OCI-LY7 (cell line): Measurements from ENCODE around the gene OTOF. TPM values are rescaled to one million over a fixed set of nuclear protein-coding genes. Genes with fewer than 3 reads are reported as not detected.

ENCODE experiments used
- BruUV-seq: library from RNA; stranded (reverse); fragments of 400-500 nt; replicated peaks from 2 replicates; lab custom pipeline; 2021; lab: Mats Ljungman, UMichigan
- CTCF ChIA-PET: fragments of 300-600 bp; sonication (Branson Sonifier 250); formaldehyde crosslinking; loops from one replicate; lab custom pipeline; 2022; ENCODE audit warnings: antibody characterized with exemption; ENCODE audit not compliant: unreplicated experiment; lab: Charles Lee
- POLR2A ChIA-PET: fragments of 300-600 bp; sonication (Branson Sonifier 250); formaldehyde crosslinking; loops from one replicate; lab custom pipeline; 2022; ENCODE audit warnings: antibody characterized with exemption; lab: Charles Lee
- DNase-seq: peaks from one replicate; pipeline ENCODE4 v3.0.0-alpha.2; 2015; ENCODE audit warnings: low spot score
- H2AFZ ChIP-seq: fragments of 200-600 bp; sonication (generic), shearing (Covaris generic); 2 replicates; pipeline ENCODE4 v1.6.1; 2014; ENCODE audit warnings: mild to moderate bottlenecking, antibody characterized with exemption, low read length, moderate library complexity
- H3K27ac ChIP-seq: fragments of 200-600 bp; sonication (generic); 2 replicates; pipeline ENCODE4 v1.5.1; 2014; ENCODE audit warnings: mixed run types, low read depth, mild to moderate bottlenecking, moderate library complexity, low read length, inconsistent platforms; ENCODE audit not compliant: poor library complexity, severe bottlenecking
- H3K36me3 ChIP-seq: fragments of 200-600 bp; sonication (generic); 2 replicates; pipeline ENCODE4 v1.6.1; 2014; ENCODE audit warnings: mild to moderate bottlenecking, antibody characterized with exemption, low read length, moderate library complexity, mixed read lengths; ENCODE audit not compliant: insufficient read depth
- H3K4me1 ChIP-seq: fragments of 200-600 bp; sonication (generic); 2 replicates; pipeline ENCODE4 v1.5.1; 2014; ENCODE audit warnings: mild to moderate bottlenecking, low read length; ENCODE audit not compliant: insufficient read depth, poor library complexity, severe bottlenecking
- H3K4me2 ChIP-seq: fragments of 200-600 bp; sonication (generic); 2 replicates; pipeline ENCODE4 v1.6.1; 2014; ENCODE audit warnings: mild to moderate bottlenecking, low read length
- H3K4me3 ChIP-seq: fragments of 200-600 bp; sonication (generic); 2 replicates; pipeline ENCODE4 v1.5.1; 2014; ENCODE audit warnings: mild to moderate bottlenecking, low read depth, low read length; ENCODE audit not compliant: poor library complexity, severe bottlenecking
- H3K79me2 ChIP-seq: fragments of 200-600 bp; sonication (generic); 2 replicates; pipeline ENCODE4 v1.6.1; 2016; ENCODE audit warnings: low read depth, mild to moderate bottlenecking, low read length, moderate library complexity, mixed read lengths; ENCODE audit not compliant: insufficient read depth
- H3K9me2 ChIP-seq: fragments of 200-600 bp; sonication (generic); 2 replicates; pipeline ENCODE4 v1.6.1; 2016; ENCODE audit warnings: mild to moderate bottlenecking, low read length, mixed read lengths; ENCODE audit not compliant: insufficient read depth
- H3K9me3 ChIP-seq: fragments of 200-600 bp; sonication (generic); 2 replicates; pipeline ENCODE4 v1.6.1; 2014; ENCODE audit warnings: mild to moderate bottlenecking, mixed run types, low read length, mixed read lengths
- H4K20me1 ChIP-seq: fragments of 200-600 bp; sonication (generic); 2 replicates; pipeline ENCODE4 v1.6.1; 2014; ENCODE audit warnings: mild to moderate bottlenecking, antibody characterized with exemption, low read length, moderate library complexity, mixed read lengths; ENCODE audit not compliant: insufficient read depth
- EZH2phosphoT487 ChIP-seq: fragments of 200-600 bp; sonication (generic); IDR thresholded peaks from 2 replicates; pipeline ENCODE4 v1.6.1; 2018; ENCODE audit warnings: low read depth, borderline replicate concordance, mild to moderate bottlenecking, mixed run types, antibody characterized with exemption, low read length, moderate library complexity, mixed read lengths
- intact Hi-C: fragments of 100-400 bp; cut with micrococcal nuclease; formaldehyde crosslinking; loops from one replicate; pipeline ENCODE4 v1.10.0; 2022; ENCODE audit not compliant: unreplicated experiment
- total RNA-seq, 2 experiments: library from RNA; depleted of rRNA in 1 of 2; stranded (reverse); fragments of >200 nt in 1 of 2; shearing (Covaris generic) in 1 of 2; gene quantifications; 2 replicates each; pipeline ENCODE4 v1.2.3, GENCODE V29; 2014 to 2022
- TF ChIP-seq, protein P1 (sequence below): fragments of 200-600 bp; sonication (generic); conservative IDR thresholded peaks from 2 replicates; pipeline ENCODE4 v1.5.1; 2014; ENCODE audit warnings: mild to moderate bottlenecking, antibody characterized with exemption, low read length, moderate library complexity, mixed read lengths

OTOF gene
- total RNA-seq, 2 experiments from 2014 or later: not detected

DNA sequence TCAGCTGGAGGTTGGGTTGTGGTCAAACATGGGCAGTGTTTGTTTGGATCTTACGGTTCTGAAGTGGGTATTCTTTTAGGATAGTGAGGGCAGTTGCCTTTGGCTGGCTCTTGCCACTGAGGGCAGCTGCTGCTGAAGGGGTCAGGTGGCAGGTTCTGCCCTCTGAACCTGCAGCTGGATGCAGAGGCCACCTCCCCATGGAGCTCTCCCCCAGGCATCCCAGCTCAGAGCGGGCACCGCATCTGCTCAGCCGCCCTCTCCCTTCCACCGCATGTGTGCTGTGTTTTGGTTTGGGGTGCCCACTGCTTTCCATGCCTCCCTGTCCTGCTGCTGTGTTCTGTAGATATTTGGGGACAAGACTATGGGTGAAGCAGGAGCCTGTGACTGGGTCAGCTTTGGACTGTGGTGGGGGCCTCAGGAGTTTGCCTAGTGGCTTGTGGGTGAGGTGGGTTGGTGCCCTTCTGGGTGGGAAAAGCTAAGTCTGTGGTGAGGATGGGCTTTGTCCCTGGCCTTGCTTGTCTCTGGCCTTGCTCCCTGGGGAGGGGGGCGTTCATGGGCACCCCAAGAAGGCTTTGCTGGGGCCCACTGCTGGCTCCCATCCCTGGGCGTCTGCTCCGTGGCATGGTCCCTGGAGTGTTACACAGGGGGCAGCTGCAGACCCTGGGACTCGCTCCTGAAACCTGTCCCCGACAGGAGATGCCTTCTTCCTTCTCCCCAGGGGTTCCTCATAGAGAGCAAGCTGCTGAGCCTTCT, 28.5 kb downstream of the OTOF start:
- H2AFZ ChIP-seq: no peak overlapping the region
- intact Hi-C loops: no loop called here
- no peaks in the 10 kb centered on the region for H3K79me2 ChIP-seq
- H3K36me3 ChIP-seq: no peaks in the 10 kb centered on the region
- no peaks in the 10 kb centered on the region for H3K9me3 ChIP-seq
- H3K4me3 ChIP-seq: no peak overlapping the region
- no peaks in the 10 kb centered on the region for H4K20me1 ChIP-seq
- H3K27ac ChIP-seq: no peak overlapping the region
- DNase-seq: no peak
- TF ChIP-seq, protein P1, sequence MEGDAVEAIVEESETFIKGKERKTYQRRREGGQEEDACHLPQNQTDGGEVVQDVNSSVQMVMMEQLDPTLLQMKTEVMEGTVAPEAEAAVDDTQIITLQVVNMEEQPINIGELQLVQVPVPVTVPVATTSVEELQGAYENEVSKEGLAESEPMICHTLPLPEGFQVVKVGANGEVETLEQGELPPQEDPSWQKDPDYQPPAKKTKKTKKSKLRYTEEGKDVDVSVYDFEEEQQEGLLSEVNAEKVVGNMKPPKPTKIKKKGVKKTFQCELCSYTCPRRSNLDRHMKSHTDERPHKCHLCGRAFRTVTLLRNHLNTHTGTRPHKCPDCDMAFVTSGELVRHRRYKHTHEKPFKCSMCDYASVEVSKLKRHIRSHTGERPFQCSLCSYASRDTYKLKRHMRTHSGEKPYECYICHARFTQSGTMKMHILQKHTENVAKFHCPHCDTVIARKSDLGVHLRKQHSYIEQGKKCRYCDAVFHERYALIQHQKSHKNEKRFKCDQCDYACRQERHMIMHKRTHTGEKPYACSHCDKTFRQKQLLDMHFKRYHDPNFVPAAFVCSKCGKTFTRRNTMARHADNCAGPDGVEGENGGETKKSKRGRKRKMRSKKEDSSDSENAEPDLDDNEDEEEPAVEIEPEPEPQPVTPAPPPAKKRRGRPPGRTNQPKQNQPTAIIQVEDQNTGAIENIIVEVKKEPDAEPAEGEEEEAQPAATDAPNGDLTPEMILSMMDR: no peak
- no peak for TF ChIP-seq EZH2phosphoT487
- no TSS peak for BruUV-seq
- no peaks in the 10 kb centered on the region for H3K4me1 ChIP-seq
- POLR2A ChIA-PET: interaction anchor here (0.5 to 0.7 kb wide), 3 partner anchors 26 to 381 kb away, joined by 3 read pairs; no protein-coding TSS in a partner anchor
- CTCF ChIA-PET: no interaction called here
- H3K4me2 ChIP-seq: no peak overlapping the region
- no peaks in the 10 kb centered on the region for H3K9me2 ChIP-seq

DNA sequence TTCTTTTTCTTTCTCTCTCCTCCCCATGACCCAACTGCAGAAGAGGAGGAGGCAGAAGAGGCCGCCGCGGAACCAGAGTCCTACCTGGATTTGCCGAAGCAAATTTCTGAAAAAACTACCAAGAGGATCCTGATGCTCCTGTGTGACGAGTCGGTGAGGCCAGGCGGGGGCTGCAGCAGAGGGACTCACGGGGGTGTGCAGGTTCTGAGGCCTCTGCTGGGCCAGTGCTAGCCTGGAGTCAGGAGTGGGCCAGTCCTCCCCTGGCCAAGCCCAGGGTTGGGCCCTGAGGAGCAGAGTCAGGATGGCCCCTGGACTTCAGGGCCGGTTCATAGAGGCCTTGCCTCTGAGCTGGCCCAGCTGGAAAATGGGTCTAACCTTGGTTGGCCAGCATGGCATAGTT, 29.3 kb downstream of the OTOF start:
- no peaks in the 10 kb centered on the region for H3K79me2 ChIP-seq
- no TSS peak for BruUV-seq
- intact Hi-C loops: no loop called here
- no peak overlapping the region for H2AFZ ChIP-seq
- POLR2A ChIA-PET: interaction anchor here (0.5 to 0.7 kb wide), 2 partner anchors 25 to 382 kb away, joined by 3 read pairs; no protein-coding TSS in a partner anchor
- CTCF ChIA-PET: no interaction called here
- H3K4me2 ChIP-seq: no peak overlapping the region
- DNase-seq: no peak
- no peaks in the 10 kb centered on the region for H4K20me1 ChIP-seq
- H3K9me3 ChIP-seq: no peaks in the 10 kb centered on the region
- no peak overlapping the region for H3K27ac ChIP-seq
- no peaks in the 10 kb centered on the region for H3K36me3 ChIP-seq
- TF ChIP-seq, protein P1: no peak
- no peak for TF ChIP-seq EZH2phosphoT487
- H3K4me3 ChIP-seq: no peak overlapping the region
- H3K4me1 ChIP-seq: no peaks in the 10 kb centered on the region
- no peaks in the 10 kb centered on the region for H3K9me2 ChIP-seq

DNA sequence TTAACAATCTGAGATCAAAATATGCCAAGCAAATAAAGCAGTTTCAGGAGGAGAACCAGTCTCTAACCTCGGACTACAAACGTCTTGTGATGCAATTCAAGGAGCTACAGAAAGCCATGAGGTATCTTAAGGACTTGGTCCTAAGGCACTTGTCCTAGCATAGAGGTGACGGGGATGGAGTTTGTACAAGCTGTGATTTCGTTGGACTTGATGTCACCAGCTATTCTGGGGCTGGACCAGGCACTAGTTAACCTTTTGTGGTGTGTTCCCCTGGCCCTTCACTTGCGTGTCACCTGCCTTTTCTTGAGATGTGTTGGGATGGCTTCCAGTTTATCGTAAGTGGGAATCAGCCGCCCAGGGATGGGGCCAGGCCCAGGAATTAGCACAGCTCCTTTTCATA, 33.7 kb downstream of the OTOF start:
- no peaks in the 10 kb centered on the region for H3K4me1 ChIP-seq
- H4K20me1 ChIP-seq: no peaks in the 10 kb centered on the region
- H3K9me3 ChIP-seq: no peaks in the 10 kb centered on the region
- intact Hi-C loops: no loop called here
- H3K4me2 ChIP-seq: no peak overlapping the region
- H3K79me2 ChIP-seq: no peaks in the 10 kb centered on the region
- H3K27ac ChIP-seq: no peak overlapping the region
- BruUV-seq: no TSS peak
- H3K9me2 ChIP-seq: no peaks in the 10 kb centered on the region
- CTCF ChIA-PET: no interaction called here
- POLR2A ChIA-PET: no interaction called here
- DNase-seq: no peak
- TF ChIP-seq, protein P1: no peak
- no peak for TF ChIP-seq EZH2phosphoT487
- no peak overlapping the region for H2AFZ ChIP-seq
- H3K4me3 ChIP-seq: no peak overlapping the region
- no peaks in the 10 kb centered on the region for H3K36me3 ChIP-seq
